Measurements from ENCODE around the gene PITPNC1. TPM values are rescaled to one million over a fixed set of nuclear protein-coding genes. Genes with fewer than 3 reads are reported as not detected.

PITPNC1 gene
- total RNA-seq, 1 donor, result 25.7 TPM

GRCh38 chr17:67440277-67441051 lies 63.4 kb downstream of the PITPNC1 start:
- H3K4me3 ChIP-seq (ENCODE audit: low read depth, low read length), result no peak overlapping the region
- no peak for DNase-seq (ENCODE audit: low read depth)

GRCh38 chr17:67441052-67441895 lies 64.2 kb downstream of the PITPNC1 start:
- H3K4me3 ChIP-seq (ENCODE audit: low read depth, low read length), result no peak overlapping the region
- DNase-seq (ENCODE audit: low read depth), result peak; percentile 42
- TF ChIP-seq, protein P1, sequence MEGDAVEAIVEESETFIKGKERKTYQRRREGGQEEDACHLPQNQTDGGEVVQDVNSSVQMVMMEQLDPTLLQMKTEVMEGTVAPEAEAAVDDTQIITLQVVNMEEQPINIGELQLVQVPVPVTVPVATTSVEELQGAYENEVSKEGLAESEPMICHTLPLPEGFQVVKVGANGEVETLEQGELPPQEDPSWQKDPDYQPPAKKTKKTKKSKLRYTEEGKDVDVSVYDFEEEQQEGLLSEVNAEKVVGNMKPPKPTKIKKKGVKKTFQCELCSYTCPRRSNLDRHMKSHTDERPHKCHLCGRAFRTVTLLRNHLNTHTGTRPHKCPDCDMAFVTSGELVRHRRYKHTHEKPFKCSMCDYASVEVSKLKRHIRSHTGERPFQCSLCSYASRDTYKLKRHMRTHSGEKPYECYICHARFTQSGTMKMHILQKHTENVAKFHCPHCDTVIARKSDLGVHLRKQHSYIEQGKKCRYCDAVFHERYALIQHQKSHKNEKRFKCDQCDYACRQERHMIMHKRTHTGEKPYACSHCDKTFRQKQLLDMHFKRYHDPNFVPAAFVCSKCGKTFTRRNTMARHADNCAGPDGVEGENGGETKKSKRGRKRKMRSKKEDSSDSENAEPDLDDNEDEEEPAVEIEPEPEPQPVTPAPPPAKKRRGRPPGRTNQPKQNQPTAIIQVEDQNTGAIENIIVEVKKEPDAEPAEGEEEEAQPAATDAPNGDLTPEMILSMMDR (IDR thresholded peaks at IDR 0.05; ENCODE audit: insufficient read depth, low read length), result no peak

More at GRCh38 chr17:67440277-67441051, 63.4 kb downstream of the PITPNC1 start:
- TF ChIP-seq, protein P1 (IDR thresholded peaks at IDR 0.05; ENCODE audit: insufficient read depth, low read length), result no peak

- TF ChIP-seq, protein P1 (IDR thresholded peaks at IDR 0.05; ENCODE audit: insufficient read depth, low read length), result no peak
- DNase-seq (ENCODE audit: low read depth), result no peak
- no peak overlapping the region for H3K4me3 ChIP-seq (ENCODE audit: low read depth, low read length)
These were observed 64.8 kb downstream of the PITPNC1 start for GRCh38 chr17:67441896-67442219.

DNA sequence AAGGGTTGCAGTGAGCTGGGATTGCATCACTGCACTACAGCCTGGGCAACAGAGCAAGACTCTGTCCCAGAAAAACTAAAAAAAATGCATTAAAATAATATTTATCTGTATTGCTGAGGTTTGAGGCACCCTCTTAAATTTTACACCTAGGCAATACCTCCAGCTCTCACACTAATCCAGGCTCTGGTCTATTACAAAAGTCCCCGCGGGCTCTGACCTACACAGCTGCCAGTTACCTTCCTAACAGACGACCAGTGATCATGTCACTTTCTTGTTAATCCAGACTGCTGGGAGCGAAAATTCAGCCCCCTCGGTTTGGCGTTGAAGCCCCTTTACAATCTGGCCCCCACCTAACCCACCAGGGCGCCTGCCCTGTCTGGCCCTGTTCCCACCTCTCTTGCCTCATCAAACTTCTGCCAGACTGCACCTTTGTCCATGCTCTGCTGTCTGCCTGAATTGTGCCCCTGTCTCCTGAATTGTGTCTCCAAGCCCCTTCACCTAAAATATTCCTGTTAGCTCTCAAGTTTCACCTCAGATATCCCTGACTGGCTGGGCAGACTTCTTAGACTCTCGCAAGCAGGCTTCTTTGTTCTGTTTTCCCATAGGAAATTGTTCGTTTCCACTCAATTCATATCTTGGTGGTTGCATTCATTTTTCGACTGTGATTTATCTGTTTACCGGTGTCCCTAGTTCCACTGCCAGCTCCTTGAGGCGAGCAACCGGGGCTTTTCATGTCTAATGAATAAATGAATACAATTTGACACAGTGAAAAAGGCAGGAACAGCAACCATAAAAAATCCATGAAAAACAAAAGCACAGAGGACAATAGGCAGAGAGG lies 65.9 kb downstream of the PITPNC1 start:
- TF ChIP-seq, protein P1 (IDR thresholded peaks at IDR 0.05; ENCODE audit: insufficient read depth, low read length), result no peak
- DNase-seq (ENCODE audit: low read depth), result peak; percentile 50
- H3K4me3 ChIP-seq (ENCODE audit: low read depth, low read length), result no peak overlapping the region

- DNase-seq (ENCODE audit: low read depth), result peak; percentile 83
- TF ChIP-seq, protein P1 (IDR thresholded peaks at IDR 0.05; ENCODE audit: insufficient read depth, low read length), result no peak
- H3K4me3 ChIP-seq (ENCODE audit: low read depth, low read length), result no peak overlapping the region
These were observed 67.0 kb downstream of the PITPNC1 start for GRCh38 chr17:67443931-67444595.

DNA sequence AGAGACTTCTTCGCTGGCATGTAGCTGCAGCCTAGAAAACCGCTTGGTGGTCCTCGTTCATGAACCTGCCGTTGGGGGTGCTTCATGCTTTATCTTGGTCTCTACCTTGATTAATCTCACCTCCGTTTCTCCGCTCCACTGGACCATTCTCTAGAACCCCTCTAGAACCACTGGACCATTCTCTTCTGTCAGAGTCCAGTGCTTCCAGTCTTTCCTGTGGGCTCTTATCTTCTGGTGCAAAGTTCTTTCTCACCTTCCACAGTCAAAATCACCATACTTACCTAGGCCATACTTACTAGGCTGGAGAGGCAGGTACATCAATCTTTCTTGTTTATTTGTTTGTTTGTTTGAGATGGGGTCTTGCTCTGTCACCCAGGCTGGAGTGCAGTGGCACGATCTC lies 71.4 kb downstream of the PITPNC1 start:
- TF ChIP-seq, protein P1 (IDR thresholded peaks at IDR 0.05; ENCODE audit: insufficient read depth, low read length), result no peak
- DNase-seq (ENCODE audit: low read depth), result no peak
- no peak overlapping the region for H3K4me3 ChIP-seq (ENCODE audit: low read depth, low read length)

Data from fibroblast of the aortic adventitia (primary cell).